ENCODE results near the gene RTF1.

Gene RTF1

DNA sequence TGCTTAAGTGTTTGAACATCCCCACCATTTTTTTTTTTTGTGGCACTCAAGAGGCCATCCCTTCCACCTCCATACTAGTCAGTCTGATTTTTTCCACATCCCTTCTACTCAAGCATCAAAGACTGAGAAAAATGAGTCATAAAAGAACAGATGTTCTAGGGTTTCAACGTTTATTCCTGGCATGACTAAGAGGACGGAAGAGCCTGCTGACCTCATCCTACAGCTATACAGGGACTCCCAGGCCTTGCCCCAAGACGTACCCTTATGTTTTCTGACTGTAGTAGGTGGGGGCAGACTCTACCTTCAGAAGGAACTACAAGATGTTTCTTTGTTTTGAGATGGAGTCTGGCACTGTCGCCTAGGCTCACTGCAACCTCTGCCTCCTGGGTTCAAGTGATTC lies 73.5 kb downstream of the RTF1 start:
- DNase-seq, result peak in 1 of 2 experiments; percentile 56

DNA sequence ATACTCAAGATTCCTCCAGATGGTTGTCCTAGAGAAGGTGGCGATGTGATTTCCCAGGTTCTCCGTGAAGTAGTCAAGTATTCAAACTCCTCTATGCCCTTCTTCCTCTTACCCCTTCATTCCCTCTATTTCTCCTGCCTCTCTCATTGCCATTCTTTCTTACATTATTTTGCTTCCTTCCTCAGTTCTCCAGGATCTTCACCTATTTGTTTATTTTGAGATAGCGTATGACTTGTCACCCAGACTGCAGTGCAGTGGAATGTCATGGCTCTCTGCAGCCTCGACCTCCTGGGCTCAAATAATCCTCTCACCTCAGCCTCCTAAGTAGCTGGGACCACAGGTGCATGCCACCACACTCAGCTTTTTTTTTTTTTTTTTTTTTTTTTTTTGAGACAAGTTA lies 75.0 kb downstream of the RTF1 start:
- DNase-seq, result no peak

DNA sequence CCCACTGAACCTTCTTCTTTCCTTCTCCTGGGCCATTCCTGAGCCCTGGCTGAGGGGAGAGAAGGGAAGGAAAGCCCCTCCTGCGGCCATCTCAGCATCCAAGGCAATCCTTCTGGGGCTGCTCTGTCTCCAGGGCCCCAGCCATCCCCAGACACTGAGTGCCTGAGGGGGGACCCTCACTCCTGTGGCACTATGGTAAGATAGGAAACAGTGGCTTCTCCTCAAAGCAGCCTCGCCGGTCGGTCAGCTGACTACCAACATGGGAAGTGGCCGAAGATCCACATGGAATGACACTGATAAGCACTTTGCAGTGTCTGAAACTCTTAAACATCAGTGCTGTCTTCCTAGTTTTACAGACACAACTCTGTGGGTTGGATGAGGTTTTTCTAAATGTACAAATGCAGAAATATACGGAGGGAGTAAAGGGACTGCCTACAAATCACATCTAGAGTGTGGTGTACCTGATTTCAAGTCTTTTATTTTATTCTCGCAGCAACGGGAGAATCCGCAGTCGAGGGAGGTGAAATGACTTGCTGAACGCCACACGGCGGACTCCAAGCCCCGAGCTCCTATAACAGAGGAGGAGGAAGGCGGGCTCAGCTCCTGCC lies 75.8 kb downstream of the RTF1 start:
- DNase-seq, result no peak

DNA sequence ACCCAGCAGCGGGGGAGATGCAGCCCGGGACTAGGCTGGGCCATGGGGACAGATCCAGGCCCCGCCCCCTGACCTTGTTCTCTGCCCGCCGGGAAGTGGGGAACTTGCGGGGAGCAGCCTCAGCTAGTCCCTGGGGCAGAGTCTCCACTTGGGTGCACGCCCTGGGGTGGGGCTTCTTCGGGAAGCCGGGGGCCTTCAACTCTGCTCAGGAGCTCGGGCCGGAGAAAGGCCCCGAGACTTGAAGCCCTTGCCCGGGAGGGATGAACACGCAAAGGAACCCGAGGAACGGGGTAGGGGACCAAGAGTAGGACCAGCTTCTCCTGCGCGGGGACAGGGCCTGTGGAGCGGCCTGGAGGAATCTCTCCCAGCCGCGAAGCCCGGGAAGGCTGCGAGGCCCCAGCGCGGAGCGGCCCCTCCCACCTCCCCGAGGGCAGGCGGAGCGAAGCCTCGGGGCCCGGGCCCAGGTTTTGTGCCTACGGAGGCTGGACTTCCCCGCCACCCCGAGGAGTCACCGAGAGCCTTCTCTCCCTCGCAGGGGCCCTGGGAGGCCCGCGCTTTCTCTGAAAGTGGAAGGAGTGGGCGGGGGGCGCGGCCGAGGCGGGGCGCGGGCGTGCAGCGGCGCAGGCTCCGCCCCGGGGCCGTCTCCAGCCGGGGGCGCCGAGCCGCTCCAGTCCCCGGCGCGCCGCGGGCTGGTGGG lies 76.5 kb downstream of the RTF1 start, which contains the start of gene ITPKA:
ITPKA (plus strand) TSS at position 670 of the 697 bp plus-strand sequence. CDS start 54 bp downstream, outside the sequence.
- peak; percentile 94 to 95 for DNase-seq

DNA sequence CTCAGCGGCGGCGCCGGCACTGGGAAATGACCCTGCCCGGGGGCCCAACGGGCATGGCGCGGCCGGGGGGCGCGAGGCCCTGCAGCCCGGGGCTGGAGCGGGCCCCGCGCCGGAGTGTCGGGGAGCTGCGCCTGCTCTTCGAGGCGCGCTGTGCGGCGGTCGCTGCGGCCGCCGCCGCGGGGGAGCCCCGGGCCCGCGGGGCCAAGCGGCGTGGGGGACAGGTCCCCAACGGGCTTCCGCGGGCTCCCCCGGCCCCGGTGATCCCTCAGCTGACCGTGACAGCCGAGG lies 77.0 kb downstream of the RTF1 start:
- no peak for DNase-seq

DNA sequence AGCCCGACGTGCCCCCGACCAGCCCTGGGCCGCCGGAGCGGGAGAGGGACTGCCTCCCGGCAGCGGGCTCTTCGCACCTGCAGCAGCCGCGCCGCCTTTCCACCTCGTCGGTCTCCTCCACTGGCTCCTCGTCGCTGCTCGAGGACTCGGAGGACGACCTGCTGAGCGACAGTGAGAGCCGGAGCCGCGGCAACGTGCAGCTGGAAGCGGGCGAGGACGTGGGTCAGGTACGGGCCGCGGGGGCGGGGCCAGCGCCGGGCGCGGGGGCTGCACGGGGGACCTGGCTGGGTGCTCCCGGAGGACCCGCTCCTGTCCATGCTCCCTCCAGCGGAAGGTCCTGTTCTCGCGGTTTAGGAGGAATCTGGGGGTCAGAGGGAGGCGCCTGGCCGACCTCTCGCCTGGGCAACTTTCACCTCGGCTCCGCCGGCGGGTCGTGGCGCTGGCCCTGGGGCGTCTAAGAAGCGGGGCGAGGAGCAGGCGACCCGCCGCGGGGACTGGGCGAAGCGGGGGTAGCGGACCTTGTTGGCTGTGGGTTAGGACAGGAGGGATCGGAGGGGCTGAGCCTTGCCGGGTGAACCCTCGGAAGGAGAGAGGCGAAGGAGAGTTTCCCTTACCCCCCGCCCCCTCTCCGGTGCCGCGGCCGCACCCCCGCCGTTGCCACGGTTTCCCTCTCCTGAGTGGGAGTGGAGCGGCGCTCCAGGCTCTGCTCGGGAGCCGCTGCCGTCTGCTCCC lies 77.5 kb downstream of the RTF1 start:
- DNase-seq, result peak; percentile 64 to 76

DNA sequence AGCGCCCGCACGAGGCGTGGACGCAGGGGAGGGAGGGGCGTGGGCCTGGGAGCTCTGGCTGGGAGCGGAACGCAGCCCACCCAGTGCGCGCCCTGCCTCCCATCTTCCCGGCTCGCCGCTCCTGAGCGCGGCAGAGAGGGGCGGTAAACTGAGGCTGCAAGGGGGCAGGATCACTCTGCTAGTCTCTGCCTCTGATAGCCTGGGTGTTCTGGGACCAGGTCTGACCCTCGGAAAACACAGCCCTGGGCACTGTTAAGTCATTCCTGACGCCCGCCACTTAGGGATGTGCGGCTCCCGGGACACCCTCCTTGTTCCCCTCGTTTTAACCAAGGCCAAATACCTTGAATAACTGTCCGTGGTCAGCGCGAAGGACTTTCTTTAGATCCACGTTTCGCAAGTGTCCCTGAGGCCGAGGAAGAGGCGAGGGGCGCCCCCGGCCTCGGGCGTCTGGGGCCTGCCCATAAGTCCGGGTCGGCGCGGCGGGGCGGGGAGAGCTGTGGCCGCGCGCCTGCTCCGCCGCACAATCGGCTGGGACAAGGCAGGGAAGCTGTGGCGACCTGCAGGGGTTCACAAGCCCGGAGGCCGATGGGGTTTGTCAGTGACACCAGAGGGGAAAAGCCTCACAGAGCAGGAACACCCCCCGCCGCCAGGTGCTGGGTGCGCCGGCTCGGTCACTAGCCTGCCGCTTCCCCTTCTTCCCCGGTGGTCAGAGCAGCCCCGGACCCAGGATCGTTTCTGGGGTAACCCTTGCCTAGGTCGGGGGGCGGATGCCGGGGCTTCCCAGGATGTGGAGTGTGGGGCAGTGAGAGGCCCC lies 78.2 kb downstream of the RTF1 start:
- DNase-seq, result peak in 1 of 2 experiments; percentile 65

DNA sequence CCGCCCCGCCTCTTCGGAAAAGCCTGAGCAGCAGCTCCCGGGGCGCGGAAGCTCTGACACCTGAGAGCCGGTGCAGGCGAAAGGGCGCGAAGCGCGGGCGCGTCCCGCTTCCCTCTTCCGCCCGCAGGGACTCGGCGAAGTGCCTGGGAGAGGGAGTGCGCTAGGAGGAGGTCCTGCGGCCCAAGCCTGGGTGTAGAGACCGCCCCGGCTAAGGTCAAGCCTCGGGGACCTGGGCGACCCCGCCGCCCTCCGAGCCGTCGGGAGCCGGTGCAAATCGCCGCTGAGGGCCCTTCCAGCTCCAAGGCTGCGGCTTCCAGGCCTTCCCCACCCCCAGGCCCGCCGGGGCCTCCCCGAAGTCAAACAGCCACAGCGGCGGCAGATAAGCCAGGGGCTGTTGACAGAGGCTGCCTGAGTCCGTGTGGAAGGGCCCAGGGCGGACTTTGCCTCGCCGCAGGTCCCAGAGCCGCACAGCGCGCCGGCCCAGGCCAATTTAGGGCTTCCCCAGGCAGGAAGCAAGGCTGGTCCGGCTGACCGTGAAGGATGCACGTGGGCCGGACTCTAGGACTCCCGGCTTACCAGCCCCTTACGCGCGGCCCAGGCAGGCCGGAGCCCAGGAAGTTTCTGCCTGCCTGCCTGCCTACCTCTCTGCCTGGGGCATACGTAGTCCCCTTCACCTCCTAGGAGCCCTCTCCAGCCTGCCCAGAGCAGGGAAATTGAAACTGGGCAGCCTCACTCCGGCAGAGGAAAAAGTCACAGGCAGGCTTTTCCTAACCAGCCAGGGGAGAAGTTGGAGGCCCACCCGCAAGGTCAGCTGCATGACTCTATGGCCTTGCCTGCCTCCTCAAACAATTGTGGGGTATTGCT lies 79.1 kb downstream of the RTF1 start:
- peak in 1 of 2 experiments; percentile 30 for DNase-seq

DNA sequence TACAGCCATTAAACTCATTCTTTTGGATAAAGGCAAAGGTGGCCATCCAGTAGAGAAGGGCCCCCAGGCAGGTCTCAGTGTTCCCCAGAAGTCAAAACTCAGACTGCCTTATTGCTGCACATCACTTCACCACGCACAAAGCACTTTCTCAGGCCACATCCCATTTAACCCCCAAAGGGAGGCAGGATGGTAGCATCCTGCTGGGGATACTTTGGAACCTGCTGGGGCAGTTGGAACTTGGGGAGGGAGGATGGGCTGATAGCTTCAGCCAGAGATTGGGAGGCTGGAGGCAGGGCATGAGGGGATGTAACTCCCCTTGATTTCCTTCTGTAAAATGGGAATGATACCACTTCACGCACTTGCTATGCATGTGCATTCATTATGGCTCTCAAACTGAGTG lies 81.8 kb downstream of the RTF1 start:
- no peak for DNase-seq

DNA sequence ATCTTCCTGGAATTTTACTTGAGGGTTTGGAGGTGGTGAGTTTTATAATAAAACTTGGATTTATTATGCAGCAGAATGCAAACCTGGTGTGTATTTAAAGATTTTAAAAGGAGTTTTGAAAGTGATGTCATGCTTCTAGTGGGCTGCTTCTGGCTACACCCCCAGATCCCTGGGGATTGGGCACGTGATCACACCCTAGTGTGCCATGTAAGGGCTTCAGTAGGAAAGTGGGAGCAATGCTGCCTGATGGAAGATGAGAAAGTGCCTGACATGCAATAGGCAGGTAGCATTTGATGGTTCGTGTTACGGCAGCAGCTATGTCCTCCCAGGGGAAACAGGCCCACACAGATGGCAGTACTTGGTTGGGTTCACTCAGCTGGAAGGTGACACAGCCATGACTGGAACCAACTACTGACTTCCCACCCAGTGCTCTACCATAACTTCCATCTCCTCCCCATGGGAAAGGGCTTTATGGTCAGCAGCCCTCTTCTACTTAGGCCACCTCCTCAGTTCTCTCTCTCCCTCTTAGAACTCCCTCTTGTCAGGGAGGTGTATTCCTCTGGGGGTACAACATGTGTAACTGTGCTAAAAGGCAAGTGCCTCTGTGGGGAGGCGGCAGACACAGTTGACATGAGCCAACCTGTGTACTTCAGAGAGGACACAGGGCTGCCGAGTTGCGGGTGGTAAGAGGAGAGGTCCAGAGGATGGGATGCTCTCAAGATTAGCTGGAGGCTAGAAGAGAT lies 82.4 kb downstream of the RTF1 start:
- no peak for DNase-seq

DNA sequence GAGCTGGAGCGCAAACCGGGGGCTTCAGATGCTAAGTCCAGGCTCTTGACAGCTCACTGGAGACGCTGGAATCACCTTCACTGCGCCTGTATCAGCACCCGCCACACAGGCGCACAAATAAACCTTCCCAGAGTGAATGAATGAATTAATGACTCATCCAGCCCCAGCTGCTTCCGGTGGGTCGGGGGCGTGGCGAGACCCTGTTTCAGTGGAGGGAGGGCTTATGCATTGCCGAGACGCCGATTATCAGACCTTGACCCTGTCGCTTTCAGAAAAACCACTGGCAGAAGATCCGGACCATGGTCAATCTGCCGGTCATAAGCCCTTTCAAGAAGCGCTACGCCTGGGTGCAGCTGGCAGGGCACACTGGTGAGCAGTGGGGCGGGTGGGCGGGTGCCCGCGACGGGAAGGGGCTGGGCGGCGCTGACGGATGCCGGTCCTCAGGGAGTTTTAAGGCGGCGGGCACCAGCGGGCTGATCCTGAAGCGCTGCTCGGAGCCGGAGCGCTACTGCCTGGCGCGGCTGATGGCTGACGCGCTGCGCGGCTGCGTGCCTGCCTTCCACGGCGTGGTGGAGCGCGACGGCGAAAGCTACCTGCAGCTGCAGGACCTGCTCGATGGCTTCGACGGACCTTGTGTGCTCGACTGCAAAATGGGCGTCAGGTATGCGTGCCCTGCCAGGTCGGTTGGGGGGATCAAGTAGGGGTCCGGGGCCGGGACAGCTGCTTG lies 84.5 kb downstream of the RTF1 start:
- DNase-seq, result peak in 1 of 2 experiments; percentile 64

DNA sequence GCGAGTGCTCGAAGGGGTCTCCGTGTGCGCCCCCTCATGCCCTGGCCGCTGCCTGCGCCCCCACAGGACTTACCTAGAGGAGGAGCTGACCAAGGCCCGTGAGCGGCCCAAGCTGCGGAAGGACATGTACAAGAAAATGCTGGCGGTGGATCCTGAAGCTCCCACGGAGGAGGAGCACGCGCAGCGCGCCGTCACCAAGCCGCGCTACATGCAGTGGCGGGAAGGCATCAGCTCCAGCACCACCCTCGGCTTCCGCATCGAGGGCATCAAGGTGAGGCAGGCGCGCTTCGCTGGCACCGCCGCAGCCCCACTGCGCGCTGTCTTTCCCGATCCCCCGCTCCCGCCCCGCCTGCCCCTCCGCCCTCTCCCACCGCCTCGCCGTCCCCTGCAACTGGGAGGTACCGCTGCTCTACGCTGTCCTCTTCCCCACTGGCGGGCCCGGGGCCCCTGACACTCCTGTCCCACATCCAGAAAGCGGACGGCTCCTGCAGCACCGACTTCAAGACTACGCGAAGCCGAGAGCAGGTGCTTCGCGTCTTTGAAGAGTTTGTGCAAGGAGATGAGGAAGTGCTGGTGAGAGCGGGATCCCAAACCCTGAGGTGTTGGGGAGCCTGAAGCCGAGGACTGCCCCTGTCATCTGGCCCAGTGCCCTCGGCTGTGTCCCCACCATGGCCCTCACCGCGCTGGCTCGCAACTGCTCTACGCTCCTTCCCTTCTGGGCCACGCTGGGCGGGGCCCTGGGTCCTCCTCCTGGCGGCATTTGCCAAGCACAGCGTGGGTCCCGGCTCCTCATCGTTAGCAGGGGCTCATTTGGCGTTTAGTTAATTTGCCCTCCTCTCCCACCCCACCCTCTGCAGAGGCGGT lies 85.3 kb downstream of the RTF1 start:
- DNase-seq, result peak in 1 of 2 experiments; percentile 60

DNA sequence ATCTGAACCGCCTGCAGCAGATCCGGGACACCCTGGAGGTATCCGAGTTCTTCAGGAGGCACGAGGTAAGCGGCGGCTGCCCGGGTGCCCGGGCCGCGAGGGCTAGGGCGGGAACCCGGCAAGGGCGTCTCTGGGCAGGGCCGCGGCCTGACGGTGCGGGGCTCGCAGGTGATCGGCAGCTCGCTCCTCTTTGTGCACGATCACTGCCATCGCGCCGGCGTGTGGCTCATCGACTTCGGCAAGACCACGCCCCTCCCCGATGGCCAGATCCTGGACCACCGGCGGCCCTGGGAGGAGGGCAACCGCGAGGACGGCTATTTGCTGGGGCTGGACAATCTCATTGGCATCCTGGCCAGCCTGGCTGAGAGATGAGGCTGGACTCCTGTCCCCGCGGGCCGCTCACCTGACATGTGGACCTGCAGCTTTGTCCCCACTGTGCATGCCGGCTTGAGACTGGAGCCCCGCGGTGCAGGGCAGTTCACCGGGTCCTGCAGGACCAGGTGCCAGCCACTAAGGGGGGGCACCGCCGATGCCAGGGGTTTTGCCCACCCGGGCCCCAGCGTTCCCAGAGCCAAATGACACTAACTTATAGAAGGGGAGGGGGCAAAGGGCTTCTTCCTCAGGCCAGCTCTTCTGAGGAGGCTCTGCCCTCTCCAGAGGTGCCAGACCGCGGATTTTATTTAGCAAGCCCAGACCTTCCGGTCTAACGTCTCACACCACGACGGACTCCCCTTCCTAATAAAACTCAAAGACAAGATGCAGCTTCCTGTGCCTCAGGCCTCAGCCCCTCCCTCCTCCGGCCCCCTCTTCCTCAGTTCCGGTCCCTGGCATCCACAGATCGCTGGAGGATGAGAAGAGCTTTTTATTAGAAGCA lies 86.1 kb downstream of the RTF1 start:
- no peak for DNase-seq

DNA sequence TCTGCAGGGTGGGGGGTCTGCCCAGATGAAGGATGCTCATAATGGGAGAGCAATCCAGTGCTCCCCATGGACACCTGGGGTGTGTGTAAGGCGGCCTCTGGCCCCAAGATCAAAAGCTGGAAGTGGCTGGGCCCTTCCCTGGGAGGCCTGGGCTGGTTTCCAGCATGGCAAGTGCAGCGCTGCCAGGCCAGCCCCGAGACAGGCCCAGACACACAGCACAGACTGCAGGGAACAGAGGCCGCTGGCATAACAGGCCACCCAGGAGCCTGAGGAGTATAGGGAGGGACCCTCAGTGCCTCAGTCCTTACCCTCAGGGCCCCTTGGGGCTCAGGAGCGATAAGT lies 86.7 kb downstream of the RTF1 start:
- no peak for DNase-seq

DNA sequence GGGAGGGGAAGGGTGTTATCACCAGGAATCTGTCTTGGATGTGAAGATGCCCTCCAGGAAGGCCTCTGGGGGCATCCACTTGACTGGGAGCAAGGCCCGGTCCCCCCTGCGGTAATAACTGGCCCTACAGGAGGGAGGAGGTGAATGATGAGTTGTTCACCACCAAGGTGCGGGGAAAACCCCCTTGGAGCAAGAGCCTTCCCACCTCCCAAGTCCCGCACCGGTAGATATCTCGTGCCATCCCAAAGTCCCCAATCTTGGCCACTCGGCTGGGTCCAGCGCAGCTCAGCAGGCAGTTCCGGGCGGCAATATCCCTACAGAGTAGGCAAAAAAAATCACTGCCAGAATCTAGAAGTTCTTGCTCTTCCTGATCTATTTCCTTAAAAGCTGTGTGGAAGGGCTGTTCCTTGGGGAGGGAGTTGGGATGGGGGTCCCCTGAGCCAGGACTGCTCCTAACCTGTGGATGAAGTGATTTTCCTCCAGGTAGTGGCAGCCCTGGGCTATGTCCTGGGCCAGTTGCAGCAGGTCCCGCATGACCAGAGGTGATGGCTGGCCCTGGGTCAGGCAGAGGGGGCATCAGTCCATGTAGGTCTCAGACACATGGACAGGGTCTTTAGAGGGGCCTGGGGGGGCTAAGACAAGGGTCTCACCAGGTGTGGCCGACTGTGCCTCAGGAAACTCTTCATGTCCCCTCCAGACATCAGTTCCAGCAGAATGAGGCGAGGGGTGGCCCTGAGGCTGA lies 88.0 kb downstream of the RTF1 start:
- no peak for DNase-seq

DNA sequence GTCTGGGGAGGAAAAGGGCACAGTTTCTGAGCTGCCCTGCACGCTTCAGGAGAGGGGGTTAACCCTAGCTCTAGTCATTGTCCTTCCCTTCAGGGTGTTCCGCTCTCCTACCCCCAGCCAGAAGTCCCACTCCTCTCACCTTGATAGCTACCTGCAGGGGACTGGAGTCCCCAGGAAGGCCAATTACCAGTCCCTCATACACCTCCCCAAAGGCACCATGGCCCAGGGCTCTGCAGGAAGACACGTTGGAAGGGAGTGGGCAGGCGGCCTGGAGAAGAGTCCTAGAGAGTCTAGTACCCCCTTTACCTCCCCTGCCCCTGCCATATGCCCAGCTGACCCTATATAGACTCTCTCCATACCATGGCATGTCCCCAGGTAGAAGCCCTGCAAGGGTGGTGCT lies 88.9 kb downstream of the RTF1 start:
- DNase-seq, result no peak

DNA sequence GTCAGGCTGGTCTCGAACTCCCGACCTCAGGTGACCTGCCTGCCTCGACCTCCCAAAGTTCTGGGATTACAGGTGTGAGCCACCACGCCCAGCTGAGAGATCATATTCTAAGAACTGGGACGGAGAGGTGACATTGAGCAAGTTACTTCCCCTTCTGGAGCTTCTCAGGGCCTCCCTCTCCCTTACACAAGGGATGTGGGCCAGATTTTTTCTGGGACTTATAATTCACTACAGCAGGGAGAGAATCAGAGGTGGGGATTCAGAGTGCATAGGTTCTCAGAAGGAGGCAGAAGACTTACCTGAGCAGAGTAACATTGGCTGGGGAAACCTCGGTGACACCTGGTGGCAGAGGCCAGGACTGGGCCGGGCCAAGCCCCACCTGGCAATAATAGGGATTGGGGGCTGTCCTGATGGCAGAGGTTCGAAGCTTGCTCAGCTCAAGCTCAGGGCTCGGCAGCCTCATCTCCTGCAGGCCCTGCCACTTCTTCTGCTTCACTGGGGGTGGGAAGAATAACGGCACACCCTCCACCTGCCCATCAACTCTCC lies 90.0 kb downstream of the RTF1 start:
- DNase-seq, result no peak

DNA sequence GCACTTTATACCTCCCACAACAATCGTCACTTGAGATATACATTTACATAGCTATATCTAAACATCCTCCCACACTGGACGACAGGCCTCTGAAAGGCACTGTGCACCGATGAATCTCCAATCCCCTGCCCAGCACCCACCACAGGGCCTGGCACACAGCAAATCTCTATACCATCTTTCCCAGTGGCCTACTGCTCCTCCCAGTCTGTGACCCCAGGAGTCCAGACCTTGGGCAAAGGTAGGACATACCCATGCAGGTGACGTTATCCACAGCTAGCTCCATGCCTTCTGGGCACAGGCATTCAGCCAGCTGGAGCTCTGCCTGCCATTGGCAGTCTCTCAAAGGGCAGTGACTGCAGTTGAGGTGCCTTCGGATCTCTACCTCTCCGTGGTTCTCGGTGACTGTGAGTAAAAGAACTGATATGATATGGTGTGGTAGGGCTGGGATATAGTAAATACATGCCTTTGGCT lies 91.0 kb downstream of the RTF1 start:
- DNase-seq, result no peak

All from activated T-cell treated with anti-CD3 and anti-CD28 coated beads, Interleukin-2, amount 50 U/mL, for 48 hours (primary cell).